GM21619 (cell line): Measurements from ENCODE around the gene R3HDM1.
"Not testable (repeated sequence)": the region's sequence is repeated elsewhere in the genome, so short reads cannot be mapped to it uniquely, and the experiment has no call there.

Source experiments
- ATAC-seq: cut with Tn5 transposase; IDR thresholded peaks from one replicate; pipeline ENCODE4 v1.9.1; 2021; ENCODE audit not compliant: unreplicated experiment

Gene R3HDM1

DNA sequence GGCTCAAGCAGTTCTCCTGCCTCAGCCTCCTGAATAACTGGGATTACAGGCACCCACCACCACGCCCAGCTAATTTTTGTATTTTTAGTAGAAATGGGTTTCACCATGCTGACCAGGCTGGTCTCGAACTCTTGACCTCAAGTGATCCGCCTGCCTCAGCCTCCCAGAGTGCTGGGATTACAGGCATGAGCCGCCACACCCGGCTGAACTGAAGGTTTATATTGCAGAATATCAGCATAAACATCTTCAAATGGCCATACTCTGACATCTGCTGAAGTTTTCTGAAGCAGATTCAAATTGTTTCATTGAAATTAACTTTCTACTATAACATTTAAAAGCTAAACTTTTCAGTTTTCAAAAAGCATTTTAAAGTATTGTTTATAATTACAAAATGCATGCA lies 172.8 kb downstream of the R3HDM1 start:
- ATAC-seq = not testable (repeated sequence)

DNA sequence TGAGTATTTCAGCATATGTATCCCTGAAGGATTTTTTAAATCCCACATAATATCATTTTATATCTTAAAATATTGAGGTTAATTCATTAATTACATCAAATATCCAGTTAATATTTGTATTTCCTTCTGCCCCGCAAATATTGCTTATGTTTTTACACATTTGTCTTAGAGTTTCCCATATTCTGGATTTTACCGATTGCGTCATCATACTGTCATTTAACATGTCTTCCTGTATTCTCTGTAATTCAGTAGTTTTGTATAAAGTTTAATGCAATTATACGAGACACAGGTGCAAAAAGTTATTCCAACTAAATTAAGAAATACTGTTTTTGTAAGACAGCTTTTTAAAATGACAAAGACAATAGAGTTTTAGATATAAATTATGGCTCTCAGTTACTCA lies 176.9 kb downstream of the R3HDM1 start:
- no peak for ATAC-seq

DNA sequence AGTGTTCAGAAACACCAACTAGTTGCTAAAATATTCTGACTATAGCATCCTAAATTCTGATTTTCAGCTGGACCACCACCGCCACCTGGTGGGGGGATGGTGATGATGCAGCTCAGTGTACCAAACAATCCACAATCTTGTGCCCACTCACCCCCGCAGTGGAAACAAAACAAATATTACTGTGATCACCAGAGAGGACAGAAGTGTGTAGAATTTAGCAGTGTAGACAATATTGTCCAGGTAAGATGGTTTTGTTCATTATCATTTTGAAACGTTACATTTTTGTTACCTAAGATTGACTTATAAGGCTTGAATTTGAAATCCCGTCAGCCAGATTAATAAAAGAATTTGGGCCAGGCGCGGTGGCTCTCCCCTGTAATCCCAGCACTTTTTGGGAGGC lies 178.7 kb downstream of the R3HDM1 start:
- peak; percentile 56 for ATAC-seq

DNA sequence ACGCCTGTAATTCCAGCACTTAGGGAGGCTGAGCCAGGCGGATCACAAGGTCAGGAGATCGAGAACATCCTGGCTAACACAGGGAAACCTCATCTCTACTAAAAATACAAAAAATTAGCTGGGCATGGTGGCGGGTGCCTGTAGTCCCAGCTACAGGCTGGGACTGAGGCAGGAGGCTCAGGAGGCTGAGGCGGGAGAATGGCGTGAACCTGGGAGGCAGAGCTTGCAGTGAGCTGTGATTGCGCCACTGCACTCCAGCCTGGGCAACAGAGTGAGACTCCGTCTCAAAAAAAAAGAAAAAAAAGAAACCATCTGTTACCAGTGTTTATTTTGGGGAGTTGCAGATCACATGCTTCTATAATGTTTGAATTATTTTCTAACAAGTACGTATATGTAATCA lies 183.8 kb downstream of the R3HDM1 start:
- ATAC-seq = not testable (repeated sequence)

DNA sequence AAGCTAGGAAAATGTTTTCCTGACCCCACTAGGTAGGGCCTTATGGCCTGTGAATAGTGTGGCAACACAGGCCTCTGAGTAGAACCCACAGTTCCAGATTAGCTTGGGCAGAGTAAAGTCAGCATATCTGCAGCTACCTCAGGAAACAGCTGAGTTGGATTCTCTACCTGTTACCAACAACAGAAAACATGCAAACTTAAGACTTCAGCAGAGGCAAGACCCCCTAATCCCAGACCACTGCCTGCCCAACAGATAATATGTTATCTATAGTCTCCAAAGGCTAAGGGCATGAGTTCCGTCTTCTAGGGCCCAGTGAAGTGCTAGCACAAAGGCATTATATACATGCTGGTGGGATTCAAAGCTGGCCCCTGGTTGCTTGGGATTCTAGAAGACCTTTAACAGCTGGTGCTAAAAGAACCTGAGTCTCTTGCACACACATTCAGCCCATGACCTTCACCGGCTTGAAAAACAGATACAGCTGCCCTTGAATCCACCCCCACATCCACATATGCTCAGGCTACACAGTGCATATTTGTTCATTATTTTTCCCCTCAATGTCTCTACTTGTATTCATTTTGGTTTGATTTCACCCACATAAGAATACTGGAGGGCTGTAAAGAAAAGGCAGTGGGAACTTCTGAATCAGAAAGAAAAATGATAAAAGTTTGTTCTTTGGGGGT lies 196.9 kb downstream of the R3HDM1 start:
- ATAC-seq = no peak

DNA sequence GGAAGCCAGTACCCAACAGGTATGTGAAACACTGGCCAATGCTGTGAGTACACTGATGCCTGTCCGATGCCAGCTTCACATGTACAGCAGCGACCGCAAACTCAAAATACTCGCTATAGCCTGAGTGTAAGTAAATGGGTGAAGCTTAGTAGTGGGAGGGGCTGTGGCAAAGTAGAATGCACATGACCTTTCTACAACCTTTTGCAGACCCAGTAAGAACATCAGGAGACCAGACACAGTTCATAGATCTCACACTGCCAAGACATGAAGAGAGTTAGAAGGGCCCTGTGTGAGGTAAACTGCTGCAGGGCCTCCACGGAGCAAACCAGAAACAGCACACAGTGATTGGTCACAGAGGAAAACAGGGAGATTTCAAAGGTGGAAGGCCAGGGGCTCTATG lies 201.3 kb downstream of the R3HDM1 start:
- ATAC-seq = no peak

DNA sequence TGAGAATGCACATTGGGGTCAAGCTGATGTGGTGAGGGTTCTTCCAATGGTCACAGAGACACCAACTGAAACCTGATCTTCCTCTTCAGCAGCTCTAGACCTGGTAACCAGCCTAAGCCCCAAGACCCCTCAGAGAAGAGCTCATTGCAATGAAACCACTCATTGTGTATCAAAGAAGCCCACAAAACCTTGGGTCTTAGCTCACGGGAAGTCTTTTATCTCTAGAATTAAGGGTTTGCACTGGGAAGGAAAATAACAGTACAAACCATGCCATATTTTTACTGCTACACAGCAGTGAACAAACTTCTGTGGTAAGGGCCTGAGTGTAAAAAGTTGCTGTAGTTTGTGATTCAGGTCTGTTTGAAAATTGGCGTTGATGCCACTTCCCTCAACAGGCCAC lies 201.8 kb downstream of the R3HDM1 start:
- ATAC-seq = no peak

DNA sequence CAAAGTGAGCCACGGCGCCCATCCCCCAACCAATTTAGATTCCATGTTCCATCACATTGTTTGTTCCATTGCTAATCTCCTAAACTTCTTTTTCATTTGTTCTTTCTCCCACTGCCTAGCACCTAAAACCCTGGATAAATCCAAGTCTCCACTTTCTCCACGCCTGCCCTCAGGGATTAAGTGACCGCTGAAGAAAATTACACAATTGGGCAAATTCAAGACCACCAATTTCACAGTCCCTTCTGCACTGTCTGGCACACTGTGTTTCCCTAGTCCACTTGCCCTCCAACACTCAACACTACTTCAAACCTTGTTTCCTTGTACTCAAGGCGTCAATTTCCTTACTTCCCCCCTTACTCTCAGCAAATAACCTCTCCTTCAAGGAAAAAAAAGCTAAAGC lies 205.3 kb downstream of the R3HDM1 start:
- no peak for ATAC-seq

DNA sequence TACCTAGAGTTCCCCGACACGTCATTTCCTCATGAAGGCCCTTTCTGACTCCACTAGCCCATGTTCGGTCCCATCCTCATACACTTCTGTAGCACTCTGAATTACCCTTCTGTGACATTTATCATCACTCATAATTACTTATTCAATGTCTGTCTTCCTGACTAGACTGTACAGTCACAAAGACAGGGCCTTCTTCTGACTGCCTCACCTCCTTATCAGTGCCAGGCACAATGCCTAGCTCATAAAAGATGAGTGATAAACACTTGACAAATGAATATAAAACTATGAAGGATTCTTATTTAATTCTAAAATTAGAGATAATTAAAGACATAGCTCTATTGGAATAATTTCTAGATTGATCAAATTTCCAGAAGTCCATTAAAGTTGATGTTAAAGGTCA lies 208.9 kb downstream of the R3HDM1 start:
- no peak for ATAC-seq

DNA sequence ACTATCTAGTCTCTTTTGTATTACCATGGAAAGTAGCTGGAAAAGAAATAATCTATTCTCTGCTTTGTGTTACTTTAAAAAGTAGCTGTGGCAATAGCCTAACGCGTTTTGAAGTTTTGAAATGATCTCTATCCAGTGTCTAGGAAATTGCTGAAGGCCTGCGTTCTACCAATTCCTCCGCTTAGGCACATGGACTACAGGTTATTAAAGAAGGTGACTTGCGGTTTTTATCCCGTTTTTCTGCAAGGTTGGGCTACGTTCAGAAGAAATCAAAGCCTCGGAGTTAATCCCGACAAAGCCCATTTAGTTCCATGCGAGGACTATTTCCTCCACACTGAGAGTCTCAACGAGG lies 209.7 kb downstream of the R3HDM1 start:
- no peak for ATAC-seq

DNA sequence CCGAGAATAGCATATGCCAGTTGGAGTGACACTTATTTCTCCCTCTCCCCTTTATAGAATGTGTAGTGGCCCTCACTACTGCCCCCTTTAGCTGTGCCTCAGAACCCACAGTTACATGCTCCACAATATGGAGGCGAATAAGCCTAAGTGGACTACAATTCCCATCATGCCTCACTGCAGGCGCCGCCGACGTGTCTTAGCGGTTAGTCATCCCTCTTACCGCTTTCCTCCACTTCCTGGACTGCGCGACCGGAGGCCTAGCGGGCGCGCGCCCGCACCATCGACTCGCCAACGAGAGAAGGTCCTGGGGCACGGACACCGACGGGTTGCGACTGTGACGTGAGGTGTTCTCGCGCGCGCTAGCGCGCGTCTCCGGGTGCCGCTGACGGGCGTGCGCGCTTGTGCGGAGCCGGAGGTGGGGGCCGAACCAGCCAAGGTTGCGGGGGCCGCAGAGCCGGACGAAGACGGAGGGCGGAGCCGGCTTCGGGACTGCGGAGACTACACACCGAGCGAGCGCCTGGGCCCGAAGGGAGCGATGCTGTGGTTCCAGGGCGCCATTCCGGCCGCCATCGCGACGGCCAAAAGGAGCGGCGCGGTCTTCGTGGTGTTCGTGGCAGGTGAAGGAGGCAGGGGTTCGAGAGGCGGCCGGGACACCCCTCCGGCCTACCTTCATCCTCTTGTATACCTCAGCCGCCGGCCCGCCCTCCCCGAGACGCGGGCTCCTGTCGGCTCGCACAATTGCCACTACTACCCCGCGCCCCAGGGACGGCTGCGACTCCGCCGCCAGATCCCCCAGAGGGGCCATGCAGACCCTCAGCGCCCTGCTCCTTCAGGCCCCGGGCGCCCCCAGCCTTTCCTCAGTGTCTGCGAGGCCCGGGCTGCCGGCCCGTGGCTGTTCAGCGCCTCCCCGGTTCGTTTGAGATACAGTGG lies 210.4 kb downstream of the R3HDM1 start, which contains the start of gene UBXN4:
Gene UBXN4 (plus strand): TSS at position 461 of the 930 bp plus-strand sequence. CDS start 75 bp downstream, at position 536.
- ATAC-seq = peak; percentile 89

DNA sequence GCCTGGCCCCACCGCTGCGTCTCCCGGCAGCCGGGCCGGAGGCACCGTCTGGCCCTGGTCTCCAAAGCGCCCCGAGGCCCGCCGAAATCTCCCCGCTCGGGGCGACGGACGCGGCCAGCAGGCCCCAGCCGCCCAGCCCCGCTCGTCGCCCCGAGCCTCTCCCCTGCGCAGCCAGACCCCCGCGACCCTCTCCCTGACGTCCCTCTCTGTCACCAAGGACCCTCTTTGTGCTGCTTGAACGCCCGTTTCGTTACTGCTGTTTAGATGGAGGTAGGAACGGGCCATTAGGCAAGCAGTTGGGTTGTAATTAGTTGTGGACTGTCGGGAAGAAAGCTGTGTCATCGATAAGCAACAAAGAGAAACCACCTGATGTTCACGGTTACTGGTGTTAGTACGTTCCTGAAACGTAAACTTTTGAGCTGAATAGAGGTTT lies 211.1 kb downstream of the R3HDM1 start:
- ATAC-seq = peak; percentile 17

DNA sequence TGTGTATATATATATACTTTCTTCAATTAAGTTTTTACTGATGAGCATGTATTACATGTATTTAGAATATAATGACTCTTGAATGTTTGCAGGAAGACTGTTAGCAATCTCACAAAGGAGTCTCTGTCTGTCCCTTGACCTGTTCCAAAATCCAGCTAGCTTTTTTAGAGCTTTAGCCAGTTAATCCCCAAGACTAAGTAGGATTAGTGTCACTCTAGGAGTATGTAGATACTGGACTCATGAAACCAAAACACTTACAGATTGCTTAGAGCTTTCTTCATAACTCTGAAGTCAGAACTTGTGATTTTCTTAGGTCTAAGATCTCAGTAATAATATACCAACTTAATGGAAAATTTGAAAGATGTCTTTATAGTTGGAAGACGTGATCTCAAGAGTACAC lies 212.6 kb downstream of the R3HDM1 start:
- no peak for ATAC-seq

DNA sequence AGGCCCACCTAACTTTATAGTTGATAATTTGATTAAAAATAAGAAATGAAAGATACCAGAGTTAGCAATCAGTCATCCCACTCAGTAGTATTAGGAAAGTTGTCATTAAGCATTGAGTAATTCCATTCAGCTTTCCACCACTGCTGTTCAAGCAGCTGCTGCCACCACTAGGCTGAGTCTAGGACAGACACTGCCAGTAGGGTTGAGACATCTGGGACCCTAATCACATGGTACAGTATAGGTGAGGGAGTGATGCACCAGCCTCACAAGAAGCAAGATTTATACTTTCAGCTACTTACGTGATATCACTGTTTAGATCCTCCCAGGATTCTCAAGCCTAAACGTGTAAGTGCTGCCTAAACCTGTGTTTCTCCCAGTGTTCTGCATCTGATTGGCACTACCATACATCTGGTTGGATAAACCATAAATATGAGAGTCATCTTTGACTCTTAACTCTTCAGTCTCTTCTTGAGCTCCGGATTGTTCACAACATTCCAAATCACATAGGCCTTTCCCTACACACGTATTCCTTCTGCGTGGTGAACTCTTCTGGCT lies 213.6 kb downstream of the R3HDM1 start:
- no peak for ATAC-seq

DNA sequence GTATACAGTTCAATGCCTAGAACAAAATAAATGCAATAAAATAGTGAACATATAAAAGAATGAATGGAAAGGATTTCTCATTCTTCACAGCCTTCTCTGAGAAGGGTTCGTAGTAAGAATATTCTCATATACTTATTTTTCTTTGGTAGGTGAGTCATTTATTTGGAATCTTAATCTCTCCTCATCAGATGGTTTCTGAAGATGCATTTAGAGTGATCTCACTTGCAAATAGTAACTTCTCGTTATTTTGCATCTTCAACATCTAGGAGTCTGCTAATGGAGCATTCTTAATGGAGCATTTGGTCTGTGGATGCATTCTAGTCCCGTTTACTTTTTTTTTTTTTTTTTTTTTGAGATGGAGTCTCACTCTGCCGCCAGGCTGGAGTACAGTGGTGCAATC lies 214.3 kb downstream of the R3HDM1 start:
- no peak for ATAC-seq

DNA sequence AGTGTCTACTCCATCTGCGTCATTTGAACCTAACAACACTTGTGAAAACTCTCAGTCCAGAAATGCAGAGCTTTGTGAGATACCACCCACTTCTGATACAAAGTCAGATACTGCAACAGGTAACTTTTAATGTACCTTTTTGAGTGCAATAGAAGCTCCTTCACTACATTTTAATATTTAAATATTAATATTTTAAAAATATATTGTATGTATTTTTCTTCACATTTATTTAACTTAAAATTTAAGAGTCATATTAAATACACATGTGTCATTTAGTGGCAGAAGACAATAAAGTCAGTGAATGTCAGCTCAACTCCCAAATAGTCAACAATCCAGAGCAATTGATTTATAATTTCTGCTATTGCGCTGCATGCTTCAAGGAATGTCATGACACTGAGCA lies 224.3 kb downstream of the R3HDM1 start:
- no peak for ATAC-seq

DNA sequence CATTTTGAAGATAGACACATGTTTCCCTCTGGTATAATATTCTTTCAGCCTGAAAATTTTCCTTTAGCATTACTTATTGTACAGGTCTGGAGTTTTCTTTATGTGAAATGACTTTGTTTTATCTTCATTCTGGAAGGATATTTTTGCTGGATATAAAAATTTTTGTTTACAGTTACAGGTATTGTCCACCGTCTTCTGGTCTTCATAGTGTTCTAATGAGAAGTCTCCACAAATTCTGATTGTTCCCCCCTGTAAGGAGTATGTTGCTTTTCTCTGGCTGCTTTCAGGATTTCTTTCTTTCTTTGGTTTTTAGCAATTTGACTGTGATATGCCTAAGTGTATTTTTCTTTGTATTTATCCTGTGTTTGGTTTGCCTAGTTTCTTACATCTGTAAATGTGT lies 225.4 kb downstream of the R3HDM1 start:
- ATAC-seq = no peak

DNA sequence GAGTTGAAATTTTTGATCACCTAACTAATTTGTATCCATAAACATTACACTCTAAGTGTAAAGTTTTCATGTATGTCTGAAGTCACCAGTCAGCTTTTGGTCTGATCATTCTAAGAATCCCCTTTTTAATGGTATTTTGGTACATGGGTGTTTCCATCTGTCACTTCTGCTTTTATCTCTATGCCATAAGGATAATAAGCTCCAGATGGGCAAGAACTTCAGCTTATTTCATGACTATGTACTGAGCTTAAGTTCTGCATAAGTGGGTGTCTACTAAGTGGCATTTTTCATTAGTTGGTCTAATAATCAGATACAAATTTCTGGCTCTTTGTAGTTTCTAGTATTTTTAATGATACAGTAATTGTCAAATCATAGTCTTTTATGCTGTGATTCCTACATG lies 230.7 kb downstream of the R3HDM1 start:
- ATAC-seq = no peak

DNA sequence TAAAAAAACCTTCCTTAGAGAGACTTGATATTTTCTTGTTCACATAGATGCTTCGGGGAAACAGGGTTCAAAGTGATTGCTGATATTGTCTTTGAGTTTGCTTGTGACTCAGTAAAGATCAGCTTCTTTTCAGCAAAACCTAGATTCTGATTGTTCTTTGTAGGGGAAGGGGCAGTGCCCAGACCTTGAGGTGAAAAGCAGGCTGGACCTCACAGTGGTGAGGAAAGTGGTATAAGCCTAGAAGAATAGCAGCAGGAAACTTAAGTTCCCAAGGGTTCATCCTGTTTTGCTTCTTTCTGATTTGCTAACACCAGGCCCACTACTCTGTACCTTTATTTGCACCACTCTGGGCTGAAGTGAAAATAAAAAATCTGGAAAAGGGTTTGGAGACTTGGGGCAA lies 231.2 kb downstream of the R3HDM1 start:
- no peak for ATAC-seq

DNA sequence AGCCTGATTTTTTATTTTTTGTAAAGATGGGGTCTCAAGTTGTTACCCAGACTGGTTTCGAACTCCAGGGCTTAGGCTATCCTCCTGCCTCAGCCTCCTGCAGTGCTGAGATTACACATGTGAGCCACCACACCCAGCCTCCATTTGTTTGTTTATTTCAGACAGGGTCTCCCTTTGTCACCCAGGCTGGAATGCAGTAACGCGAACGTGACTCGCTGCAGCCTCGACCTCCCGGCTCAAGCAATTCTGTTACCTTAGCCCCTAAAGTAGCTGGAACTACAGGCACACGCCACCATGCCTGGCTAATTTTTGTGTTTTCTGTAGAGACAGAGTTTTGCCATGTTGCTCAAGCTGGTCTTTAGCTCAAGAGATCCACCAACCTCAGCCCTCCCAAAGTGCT lies 237.6 kb downstream of the R3HDM1 start:
- ATAC-seq = no peak

DNA sequence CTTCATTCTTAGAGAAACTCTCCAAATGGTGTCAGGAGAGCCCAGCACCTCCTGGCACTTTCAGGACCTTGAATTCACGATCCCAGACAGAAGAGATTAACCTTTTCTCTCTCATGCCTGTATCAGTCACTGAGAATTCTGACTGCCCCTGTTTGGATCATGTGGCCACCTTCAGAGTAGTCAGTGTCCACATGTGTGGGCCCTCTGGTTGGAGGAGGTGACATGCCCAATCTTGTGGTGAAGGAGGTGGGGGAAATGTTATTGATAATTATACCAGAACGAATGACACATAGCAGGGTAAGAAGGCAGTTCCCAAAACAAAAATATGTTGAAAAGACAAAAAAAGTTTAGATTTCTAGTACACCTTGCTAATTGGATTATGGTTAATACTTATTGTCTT lies 242.0 kb downstream of the R3HDM1 start:
- no peak for ATAC-seq

DNA sequence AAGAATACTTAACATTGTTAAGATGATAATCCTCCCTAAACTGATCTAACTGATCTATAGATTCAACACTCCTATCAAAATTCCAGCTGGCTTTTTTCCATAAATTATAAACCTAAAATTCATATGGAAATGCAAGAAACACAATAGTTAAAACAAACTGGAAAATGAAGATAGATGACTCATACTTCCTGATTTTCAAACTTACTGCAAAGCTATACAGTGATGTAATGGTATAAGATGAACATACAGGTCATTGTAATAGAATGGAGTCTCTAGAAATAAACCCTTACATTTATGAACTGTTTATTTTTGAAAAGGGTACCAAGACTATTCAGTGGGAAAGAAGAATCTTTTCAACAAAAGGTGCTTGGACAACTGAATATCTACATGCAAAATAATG lies 242.6 kb downstream of the R3HDM1 start:
- ATAC-seq = no peak
